NCI-H1930 (cell line): ENCODE data around the gene BEST3.
"Not testable (repeated sequence)": the region's sequence is repeated elsewhere in the genome, so short reads cannot be mapped to it uniquely, and the experiment has no call there.

Experiments
- DNase-seq, 2 experiments: peaks; one replicate each; lab custom pipeline; 2025; lab: John Stamatoyannopoulos, UW

BEST3 gene

DNA sequence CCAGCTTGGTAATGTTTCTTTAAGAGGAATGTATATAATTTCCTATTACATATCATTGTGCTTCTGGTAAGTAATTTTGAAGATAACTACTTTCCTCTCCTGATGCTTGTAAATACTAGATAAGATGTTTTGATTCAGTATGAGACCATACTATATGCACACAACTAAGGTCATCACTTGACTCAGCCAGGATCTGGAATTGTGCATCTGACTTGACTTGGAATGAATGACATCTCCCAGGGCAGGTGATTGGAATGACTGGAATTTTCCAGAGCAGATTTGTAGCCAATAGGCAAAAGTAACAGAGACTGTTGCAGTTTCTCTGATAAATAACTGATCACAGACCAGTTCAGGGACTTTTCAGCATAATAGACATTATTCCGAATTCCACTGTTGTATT lies 11.1 kb downstream of the BEST3 start:
- DNase-seq, result no peak

DNA sequence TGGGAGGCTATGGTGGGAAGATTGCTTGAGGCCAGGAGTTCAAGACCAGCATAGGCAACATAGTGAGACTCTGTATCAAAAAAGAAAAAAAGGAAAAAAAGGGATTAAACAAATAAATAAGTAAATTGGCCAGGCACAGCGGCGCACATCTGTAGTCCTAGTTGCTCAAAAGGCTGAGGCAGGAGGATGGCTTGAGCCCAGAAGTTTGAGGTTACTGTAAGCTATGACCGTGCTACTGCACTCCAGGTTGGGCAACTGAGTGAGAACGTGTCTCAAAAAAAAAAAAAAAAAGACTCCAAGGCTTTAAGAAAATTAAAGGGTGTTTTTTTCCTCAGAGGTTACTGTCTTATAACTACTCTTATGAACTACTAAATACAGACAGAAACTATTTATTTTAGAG lies 11.7 kb downstream of the BEST3 start:
- DNase-seq, result no peak

DNA sequence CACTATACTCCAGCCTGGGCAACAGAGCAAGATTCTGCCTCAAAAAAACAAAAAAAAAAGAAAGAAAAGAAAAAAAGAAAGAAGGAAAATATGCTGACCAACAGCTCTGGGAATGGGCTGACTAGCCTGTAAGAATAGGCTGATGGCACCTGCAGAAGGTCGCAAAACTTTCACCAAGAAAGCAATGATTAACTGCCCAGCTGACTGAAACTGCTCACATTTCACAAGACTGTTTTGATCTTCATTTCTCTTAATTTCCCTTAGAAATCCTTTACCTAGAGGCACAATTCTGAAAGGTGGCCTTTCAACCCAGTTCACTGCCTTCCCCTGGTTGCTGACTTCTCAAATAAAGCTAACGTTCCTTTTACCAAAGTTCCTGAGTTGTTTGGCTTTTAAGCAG lies 12.4 kb downstream of the BEST3 start:
- DNase-seq, result no peak

DNA sequence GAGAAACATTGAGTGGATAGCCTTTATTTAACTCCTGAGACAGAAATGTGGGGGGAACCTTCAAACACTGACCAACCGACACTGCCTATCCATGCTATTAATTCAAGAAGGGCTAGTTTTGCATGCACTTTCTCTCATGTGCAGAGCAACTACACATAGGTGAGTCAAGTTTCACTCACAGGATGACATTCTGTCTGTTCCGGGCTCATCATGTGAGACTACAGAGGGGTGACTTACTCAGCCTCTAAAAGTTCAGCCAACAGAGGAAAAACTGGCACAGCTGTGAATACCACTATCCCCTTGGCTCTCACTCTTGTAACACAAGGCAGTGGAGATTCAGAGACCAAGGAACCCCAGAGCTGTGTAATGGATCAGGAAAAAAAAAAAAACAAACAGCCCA lies 13.3 kb downstream of the BEST3 start:
- DNase-seq, result no peak

DNA sequence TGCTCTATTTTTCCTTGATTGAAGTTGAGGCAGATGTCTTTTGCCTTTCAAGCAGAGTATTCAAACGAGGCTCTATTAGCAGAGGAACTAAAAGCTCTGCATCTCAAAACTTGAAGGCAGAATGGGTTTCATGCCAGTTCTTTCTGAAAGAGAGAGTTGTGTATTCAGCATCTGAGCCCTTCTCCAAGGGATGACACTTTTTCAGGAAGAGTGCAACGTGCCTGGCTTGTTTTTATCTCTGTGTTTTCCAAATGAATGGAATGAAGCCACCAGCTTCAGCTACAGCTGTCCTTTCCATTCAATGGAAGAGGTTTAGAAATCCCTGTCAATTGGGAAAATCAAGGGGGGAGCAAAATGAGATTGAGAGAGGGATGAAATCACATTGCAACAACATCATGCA lies 14.6 kb downstream of the BEST3 start:
- no peak for DNase-seq

DNA sequence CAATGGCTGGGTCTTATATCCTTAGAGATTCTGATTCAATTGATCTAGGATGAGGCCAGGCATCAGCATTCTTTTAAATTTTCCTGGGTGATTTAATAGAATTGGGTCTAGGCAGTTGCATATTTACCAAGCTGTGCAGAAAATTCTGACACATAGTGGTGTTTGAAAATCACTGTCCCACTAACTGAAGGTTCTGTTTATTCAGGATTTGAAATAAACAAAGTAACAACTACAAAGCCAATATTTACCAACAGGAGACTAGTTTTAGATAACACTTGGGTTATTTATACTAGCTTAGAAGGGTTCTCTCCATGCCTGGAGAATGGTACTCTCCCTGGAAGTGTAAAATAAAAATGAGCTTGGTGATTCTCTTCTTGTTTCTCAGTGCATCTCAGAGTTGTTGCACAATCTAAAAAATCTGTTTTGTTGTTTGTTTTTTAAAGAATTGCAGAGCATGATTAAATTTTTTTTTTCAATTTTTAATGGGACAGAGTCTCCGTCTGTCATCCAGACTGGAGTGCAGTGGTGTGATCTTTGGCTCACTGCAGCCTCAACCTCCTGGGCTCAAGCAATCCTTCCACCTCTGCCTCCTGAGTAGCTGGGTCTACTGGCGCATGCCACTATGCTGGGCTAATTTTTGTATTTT lies 16.9 kb downstream of the BEST3 start:
- no peak for DNase-seq

DNA sequence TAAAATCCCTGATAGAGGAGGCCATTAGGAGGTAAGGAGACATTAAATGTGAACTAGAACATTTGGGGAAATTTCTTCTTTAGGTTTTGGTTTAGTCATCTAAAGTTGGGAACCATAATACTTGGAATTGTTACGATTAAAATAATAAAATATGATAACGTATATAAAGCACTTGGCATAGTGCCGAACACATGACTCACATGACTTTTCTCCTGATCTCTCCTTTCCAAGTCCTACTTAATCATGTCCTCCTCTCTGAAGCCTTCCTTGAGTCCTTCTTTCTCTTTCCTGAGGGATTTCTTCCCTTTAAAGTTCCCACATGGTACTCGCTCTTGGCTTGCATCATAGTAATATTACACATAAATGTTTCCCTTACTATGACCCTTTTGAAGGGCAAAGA lies 20.0 kb downstream of the BEST3 start:
- no peak for DNase-seq

DNA sequence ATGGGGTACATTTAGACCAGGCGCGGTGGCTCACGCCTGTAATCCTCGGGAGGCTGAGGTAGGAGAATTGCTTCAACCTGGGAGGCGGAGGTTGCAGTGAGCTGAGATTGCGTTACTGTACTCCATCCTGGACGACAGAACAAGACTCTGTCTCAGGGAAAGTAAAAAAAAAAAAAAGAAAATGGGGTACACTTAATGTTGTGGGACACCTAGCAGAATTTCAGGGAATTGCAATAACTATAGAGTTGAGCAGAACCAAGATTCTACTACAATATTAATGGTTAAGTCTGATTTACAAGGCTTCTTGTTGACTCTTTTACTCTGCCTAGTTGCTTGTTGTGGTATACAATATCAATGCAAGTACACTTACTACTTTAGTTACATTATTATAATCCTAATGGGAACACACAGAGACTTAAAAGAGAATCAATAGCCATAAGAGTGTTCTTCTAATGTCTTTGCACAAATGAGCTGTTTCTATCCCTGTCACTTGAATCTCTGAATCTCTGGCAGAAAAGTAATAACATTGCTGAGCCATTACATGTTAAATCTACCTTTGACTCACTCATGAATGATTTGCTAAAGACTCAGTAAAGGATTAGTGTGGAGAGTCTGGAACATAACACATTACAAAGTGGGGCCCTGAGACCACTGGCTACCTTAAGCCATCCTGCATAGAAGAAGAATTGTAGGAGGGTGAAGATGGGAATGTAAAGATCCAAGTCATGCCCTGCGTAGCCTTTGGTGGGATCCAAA lies 22.7 kb downstream of the BEST3 start:
- no peak for DNase-seq

DNA sequence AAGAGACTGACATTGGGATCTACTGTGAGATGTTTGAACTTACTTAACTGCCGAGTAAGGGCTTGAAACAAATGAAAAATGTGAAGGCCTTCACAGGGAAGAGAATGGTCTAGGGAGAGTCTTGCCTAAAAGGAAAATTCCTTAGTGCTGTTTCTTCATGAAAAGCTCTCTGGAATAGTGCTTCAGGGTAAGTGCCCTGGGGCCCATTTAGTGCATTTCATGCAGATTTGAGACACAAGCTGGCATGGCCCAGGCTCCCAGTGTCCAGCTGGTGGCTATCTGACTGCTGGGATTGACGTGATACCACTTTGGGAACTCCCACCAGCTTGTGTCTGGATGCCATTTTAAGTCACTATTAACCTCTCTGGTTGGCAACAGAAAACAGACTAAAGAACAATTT lies 26.9 kb downstream of the BEST3 start:
- no peak for DNase-seq

DNA sequence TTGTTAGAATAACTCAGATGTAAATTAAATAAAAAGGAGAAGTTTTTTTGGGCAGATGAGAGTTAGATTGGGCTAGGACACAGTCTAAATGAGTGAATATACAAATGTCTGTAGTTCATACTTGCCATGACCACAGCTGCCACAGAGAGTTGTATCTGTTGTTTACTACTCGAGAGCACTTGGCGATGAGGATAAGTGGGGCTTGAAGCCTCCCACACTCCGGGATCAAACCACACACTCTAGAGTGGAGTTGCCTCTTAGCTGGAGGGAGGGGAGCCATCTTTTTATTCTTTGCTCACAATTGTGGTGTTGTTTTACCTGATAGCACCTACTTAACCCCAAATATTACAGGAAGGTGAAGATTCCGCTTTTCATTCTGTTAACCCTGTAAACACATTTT lies 27.5 kb downstream of the BEST3 start:
- no peak for DNase-seq

DNA sequence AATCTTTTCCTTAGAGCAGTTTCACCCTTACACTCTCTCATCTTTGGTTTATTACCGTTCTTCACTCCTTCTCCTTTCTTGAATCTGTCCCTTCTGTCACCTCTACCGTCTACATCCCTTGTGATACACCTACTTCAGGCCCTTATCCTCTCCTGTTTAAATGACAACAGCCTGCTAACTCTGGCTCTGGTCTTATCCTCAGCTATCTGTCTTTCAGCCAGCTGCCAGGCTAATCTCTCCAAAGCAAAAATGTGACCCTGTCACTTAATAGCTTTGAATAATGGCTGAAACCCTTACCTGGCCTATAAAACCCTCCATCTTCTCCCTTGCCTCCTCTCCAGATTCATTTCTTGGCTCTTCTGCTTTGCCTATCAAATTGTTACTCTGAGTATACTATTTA lies 32.3 kb downstream of the BEST3 start:
- DNase-seq, result no peak

DNA sequence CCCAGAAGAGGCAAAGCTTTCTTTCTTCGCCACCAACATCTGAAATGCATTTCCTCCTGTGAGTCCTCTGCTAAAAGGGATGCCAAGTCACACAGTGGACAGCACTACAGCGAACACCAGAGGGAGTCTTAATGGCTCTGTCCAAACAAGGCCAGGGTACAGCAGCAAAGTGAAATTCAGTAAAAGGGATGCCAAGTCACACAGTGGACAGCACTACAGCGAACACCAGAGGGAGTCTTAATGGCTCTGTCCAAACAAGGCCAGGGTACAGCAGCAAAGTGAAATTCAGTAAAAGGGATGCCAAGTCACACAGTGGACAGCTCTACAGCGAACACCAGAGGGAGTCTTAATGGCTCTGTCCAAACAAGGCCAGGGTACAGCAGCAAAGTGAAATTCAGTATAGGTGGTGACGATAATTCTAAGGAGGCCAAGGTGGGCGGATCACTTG lies 34.1 kb downstream of the BEST3 start:
- DNase-seq, result not testable (repeated sequence)

DNA sequence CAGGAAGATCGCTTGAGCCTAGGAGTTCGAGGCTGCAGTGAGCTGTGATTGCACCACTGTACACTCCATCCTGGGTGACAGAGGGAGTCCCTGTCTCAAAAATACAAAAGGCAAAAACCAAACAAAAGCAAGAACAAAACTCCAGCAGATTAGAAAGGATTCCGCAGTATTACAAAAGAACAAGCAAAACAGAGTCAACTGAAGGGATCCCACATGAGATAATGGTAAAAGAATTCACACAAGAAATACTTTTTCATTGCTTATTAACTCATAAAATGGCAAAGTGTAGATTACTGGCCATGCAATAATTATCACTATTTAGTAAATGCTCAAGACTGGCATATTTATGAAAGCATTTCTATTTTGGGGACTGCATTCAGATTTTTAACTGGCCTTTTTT lies 35.4 kb downstream of the BEST3 start:
- no peak for DNase-seq

DNA sequence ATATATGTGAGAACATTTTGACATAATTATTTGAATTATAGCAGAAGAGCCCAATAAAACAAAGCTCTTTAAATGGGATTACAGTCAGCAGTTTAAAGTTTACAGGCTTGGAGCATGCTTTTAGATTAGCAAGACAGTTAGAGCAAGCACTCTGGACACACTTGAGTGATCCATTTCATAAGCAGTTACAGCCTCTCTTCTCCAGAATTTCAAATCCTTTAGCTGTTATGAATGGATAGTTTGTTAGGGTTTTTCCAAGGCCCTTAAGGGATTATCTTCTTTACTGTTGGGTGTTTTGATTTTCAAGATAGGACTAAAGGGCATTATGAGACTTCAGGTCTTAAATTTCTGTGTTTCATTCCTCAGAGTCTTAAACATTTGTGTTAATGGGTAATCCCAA lies 36.3 kb downstream of the BEST3 start:
- no peak for DNase-seq

DNA sequence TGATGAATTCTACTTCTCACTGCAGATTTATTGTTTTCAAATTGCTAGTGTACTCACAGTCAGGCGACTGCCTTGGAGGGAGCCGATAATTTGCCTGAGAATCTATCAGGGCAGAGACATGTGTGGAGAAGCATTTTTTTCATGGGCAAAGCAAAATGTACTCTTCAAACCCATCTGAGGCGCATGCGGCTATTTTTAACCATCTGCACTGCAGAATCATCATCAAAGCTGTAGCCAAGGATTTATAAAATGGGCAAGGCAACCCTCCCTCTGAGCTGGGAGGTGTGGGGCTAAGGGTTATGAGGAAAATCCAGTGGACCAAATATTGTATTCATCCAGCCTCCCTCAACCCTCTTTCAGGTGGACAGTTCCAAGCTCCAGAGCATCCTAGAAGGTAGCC lies 37.7 kb downstream of the BEST3 start:
- DNase-seq, result no peak

DNA sequence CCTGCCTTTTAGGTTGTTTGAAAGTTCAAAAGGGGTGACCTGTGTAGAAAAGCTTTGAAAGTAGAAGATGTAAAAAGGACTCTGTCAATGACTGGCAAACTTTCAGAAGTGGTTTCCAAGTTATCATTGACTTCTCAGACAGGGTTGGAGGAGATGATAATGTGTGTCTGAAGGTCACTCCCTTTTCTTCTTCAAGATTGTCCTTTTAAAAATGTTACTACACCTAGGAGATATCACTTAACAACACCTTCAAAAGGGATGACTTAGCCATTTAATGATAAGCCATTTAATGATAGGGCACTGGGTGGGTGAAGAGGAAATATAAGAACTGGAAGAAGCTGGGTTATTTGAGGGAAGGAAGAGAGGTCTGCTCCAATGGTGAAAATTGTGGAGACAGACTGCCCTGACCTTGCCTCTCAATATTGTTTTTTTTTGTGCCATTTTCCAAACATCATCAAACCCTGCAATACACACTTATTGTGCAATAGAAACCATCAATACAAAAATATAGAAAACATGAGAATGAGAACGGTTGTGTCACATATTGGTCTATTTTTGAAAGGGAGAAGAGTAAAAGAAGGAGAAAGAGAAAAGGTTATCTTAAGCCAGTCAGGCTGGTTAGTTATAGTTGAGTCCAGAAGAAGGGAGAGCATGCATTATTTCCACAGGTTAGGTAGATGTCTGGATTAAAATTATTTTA lies 38.8 kb downstream of the BEST3 start:
- no peak for DNase-seq

DNA sequence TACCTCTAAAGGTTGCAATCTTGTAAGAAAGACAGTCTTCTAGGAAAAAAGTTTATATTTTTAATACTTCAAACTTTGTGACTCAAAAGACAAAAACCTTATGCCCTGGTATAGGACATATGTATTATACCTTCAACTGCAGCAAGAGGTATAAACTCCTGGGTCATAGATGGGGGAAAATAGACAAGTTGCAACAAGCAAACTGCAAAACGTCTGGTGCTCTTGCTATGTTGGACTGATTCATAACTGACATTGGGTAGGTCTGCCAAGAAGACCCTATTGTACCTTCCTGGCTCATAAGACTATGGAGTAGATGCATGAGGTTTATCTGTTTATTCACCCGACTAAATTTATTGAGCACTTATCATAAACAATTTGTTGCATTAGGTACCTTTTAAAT lies 40.9 kb downstream of the BEST3 start:
- no peak for DNase-seq

DNA sequence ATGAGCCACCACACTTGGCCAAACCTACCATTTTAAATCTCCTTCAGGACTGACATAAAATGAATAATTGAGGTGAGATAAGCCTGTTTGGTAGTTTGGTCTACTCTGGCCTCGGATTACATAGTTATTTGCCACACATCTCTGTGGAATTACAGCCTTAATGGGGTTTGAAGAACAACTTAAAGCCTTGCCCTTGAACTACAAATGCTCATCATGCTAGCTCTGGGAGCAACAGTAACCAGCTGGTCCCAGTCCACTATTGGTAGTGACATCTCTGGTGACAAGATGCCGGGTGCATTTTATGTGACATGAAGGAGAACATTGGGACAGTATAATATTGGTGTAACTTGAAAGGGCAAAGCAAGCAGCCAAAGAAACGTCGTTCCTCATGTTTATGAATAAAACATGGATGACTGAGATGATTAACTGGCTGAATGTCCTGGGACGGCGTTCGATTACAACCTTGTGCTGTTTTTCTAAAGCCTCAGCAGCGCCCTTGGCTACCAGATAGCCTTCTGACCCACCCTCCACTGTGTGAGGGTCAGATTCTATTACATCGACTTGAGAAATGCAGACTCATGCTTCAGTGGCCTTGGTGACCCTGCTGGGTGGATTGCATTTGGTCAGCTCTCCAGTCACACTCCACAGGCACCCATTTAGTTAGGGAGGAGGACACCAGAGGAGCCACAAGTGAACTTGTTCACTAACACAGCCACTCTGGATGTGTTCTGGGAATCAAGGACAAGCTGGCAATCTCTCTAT lies 41.5 kb downstream of the BEST3 start:
- no peak for DNase-seq

DNA sequence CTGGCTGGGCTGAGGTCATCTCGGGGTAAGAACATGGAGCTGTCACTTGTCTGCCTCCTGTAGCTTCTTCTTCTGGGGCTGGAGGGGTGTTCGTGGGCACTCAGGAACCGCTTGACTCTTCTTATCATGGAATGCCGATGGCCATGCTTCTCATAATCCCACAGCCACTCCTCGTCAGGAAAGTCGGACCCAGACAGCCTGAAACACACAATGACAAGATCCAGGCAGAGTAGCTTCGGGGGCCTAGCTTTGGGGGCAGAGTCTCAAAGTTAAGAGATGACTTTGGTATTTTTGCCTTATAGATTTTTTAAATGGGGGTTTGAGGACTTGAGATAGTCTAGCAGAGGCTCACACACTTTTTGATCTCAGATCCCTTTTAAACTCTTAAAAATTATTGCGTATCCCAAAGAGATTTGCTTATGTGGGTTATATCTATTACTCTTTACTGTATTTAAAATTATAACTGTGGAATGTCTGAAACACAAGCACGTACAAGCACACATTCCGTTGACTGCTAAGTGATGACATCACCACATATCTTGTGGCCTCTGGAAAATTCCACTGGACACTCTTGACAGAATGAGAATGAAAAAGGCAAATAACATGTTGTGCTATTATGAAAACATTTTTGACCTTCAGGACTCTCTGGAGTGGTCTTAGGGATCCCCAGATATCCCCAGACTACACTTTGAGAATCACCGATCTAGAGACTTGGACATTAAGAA lies 43.3 kb downstream of the BEST3 start:
- DNase-seq, result no peak

DNA sequence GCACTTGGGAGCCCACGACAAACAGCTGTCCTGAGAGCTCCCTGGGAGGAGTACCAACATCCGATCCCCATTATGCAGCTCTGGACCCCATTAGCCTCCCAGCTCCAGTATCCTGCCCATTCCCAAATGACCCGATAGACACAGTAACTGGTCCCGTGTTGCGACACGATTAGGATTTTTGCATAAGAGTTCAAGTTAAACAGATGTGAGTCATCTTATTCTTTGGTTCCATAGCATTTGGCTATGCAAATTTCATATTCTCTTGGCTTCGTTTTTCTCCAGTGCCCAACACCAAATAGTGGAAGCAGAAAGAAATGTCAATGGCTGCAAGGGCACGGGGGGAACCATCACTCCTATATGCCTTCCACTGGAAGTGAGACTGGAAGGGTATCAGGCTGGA lies 45.4 kb downstream of the BEST3 start:
- no peak for DNase-seq

DNA sequence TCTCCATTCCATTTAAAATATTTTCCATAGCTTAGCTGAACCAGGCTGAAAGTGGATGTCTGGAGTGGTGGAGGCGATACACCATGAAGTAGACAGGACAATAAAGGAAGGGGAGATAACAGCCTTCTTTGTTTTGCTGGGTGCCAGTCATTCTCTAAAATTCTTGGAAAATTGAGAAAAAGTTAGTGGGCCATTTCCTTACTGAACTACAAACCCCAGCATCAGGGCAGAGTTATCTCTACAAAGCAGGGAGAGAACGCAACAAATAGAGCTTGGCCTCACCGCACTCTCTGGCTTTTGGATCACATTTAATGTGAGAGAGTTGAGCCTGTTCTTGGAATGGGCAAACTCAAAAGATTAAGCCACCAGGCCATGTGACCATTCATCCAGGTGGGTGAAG lies 47.2 kb downstream of the BEST3 start:
- no peak for DNase-seq

DNA sequence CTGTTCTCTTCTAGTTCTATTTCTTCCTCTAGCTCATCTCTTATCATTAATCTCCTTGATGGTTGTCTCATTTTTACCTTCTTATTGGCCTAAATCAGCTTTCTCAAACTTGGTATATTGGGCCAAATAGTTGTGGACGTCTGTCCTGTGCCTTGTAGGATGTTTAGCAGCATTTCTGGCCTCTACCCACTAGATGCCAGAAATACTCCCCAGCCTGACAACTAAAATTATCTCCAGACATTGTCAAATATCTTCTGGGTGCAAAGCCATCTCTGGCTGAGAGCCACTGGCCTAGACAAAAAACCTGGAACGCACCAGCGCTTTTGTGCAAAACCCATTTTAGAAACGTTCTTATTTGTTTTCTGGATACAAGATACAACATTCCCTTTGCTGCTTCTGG lies 49.6 kb downstream of the BEST3 start:
- DNase-seq, result no peak
